Measurements from ENCODE around the gene PLEKHG5. TPM values are rescaled to one million over a fixed set of nuclear protein-coding genes. Genes with fewer than 3 reads are reported as not detected.
A peak's percentile ranks its signal among the peaks of the same experiment; 100 is the strongest.

Gene PLEKHG5
- polyA plus RNA-seq, 3 donors: 0.03 TPM; not detected in 2

DNA sequence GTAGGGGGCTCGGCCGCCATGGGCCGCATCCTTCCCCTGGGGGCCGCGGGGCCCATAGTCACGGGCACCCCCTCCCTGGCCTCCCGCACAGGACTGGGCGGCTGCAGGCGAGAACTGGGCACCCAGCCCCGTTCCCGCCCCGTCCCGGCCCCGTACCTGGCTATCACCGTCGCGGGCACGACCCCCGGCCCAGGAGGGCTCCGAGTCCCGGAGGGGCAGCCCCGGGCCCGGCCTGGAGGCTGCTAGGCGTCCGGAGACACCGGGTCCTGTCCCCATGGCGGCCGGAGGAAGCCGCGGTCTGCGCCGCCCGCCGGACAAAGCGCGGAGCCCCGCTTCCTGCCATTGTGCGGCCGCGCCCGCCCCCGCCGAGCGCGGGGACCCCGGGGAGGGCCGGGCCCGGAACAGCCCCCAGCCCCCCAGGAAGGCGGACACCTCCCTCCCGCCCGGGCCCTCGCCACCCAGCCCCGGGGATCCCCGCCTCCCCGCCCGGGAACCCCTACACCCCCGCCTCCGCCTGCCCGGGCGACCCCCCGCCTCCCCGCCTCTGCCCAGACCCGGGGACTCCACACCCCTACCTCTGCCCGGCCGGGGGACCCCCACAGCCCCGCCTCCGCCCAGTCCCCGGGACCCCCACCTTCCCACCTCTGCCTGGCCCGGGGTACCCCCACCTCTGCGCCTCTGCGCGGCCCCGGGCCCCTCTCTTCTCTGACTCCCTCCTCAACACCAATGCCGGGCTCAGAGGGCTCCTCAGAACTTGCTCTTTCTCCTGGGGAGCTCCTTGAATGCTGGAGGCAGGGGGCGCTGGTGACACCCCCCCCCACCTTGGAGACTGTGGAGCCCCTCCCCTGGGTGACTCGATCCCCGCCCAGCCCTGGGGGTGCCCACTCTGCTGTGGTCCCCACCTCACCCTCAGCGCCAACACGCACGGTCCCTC, 6.0 kb downstream of the PLEKHG5 start:
- Histone ChIP-seq H3K4me3 (replicated peaks in 1 of 3; ENCODE audit: low read depth in 2 of 3, low read length in 3 of 3) (no peak overlapping the region), H3K27me3 (ENCODE audit: control insufficient read depth in 2 of 2, insufficient read depth in 2 of 2, low read length in 2 of 2) (peaks cover 5 to 50% of the 10 kb centered on the region in 2 donors), H4K20me1 (ENCODE audit: insufficient read depth, low read length) (no peaks in the 10 kb centered on the region), H3K4me2 (replicated peaks; ENCODE audit: extremely low read depth, low read length, poor library complexity, severe bottlenecking) (no peak overlapping the region), H3K27ac (ENCODE audit: low read depth in 1 of 2, low read length in 2 of 2) (no peak overlapping the region), H3K79me2 (ENCODE audit: insufficient read depth, low read length) (no peaks in the 10 kb centered on the region), H3K36me3 (replicated peaks in 1 of 2; ENCODE audit: control insufficient read depth in 1 of 2, insufficient read depth in 2 of 2, low read length in 2 of 2) (no peaks in the 10 kb centered on the region), H3K9me3 (replicated peaks in 1 of 2; ENCODE audit: control insufficient read depth in 1 of 2, insufficient read depth in 1 of 2, low read length in 2 of 2) (no peaks in the 10 kb centered on the region), H2AFZ (ENCODE audit: insufficient read depth, low read depth, low read length, poor library complexity, severe bottlenecking) (no peak overlapping the region), H3K9ac (ENCODE audit: insufficient read depth, low read length, poor library complexity, severe bottlenecking) (no peak overlapping the region), H3K4me1 (ENCODE audit: control insufficient read depth in 1 of 2, insufficient read depth in 2 of 2, low read length in 2 of 2) (peaks cover 5 to 7% of the 10 kb centered on the region in 2 donors)
- Mint-ChIP-seq H3K27ac (no peak overlapping the region), H3K4me3 (peak overlapping the region in 1 of 2 donors; percentile 42), H3K9me3 (peaks cover 0 to 6% (median 0%) of the 10 kb centered on the region in 7 donors), H3K36me3 (no peaks in the 10 kb centered on the region), H3K4me1 (peaks cover 5% of the 10 kb centered on the region), H3K27me3 (ENCODE audit: low read depth in 3 of 3) (peaks cover 38 to 71% (median 54%) of the 10 kb centered on the region in 3 donors)
- WGBS (ENCODE audit: insufficient coverage): under 1% methylated on average over 63 of the region's 80 CpGs
- intact Hi-C loops (cut with micrococcal nuclease): loop anchor here (1.0 to 5.0 kb wide), 3 partner anchors 161 to 732 kb away; no protein-coding TSS in a partner anchor
- no peak for DNase-seq
- TF ChIP-seq, protein P1, sequence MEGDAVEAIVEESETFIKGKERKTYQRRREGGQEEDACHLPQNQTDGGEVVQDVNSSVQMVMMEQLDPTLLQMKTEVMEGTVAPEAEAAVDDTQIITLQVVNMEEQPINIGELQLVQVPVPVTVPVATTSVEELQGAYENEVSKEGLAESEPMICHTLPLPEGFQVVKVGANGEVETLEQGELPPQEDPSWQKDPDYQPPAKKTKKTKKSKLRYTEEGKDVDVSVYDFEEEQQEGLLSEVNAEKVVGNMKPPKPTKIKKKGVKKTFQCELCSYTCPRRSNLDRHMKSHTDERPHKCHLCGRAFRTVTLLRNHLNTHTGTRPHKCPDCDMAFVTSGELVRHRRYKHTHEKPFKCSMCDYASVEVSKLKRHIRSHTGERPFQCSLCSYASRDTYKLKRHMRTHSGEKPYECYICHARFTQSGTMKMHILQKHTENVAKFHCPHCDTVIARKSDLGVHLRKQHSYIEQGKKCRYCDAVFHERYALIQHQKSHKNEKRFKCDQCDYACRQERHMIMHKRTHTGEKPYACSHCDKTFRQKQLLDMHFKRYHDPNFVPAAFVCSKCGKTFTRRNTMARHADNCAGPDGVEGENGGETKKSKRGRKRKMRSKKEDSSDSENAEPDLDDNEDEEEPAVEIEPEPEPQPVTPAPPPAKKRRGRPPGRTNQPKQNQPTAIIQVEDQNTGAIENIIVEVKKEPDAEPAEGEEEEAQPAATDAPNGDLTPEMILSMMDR (IDR thresholded peaks at IDR 0.05): no peak

GRCh38 chr1:6484826-6485167, 6.7 kb downstream of the PLEKHG5 start:
- 3% methylated on average over 10 of the region's 13 CpGs for WGBS (ENCODE audit: insufficient coverage)
- H3K9ac ChIP-seq (ENCODE audit: insufficient read depth, low read length, poor library complexity, severe bottlenecking): no peak overlapping the region
- H3K36me3 ChIP-seq (replicated peaks in 1 of 2; ENCODE audit: control insufficient read depth in 1 of 2, insufficient read depth in 2 of 2, low read length in 2 of 2): no peaks in the 10 kb centered on the region
- peaks cover 0 to under 1% of the 10 kb centered on the region in 2 donors for H3K4me1 ChIP-seq (ENCODE audit: control insufficient read depth in 1 of 2, insufficient read depth in 2 of 2, low read length in 2 of 2)
- no peaks in the 10 kb centered on the region for H3K79me2 ChIP-seq (ENCODE audit: insufficient read depth, low read length)
- H2AFZ ChIP-seq (ENCODE audit: insufficient read depth, low read depth, low read length, poor library complexity, severe bottlenecking): no peak overlapping the region
- Mint-ChIP-seq H3K4me1 (peaks cover 2% of the 10 kb centered on the region), H3K9me3 (peaks cover 0 to 6% (median 0%) of the 10 kb centered on the region in 7 donors), H3K27me3 (ENCODE audit: low read depth in 3 of 3) (peaks cover 32 to 67% (median 47%) of the 10 kb centered on the region in 3 donors), H3K27ac (no peak overlapping the region), H3K36me3 (no peaks in the 10 kb centered on the region), H3K4me3 (peak overlapping the region in 1 of 2 donors; percentile 80)
- DNase-seq: no peak
- no peaks in the 10 kb centered on the region for H4K20me1 ChIP-seq (ENCODE audit: insufficient read depth, low read length)
- H3K27ac ChIP-seq (ENCODE audit: low read depth in 1 of 2, low read length in 2 of 2): no peak overlapping the region
- intact Hi-C loops (cut with micrococcal nuclease): loop anchor here in 1 of 2 donors (2.0 to 5.0 kb wide), 2 partner anchors 162 to 733 kb away; no protein-coding TSS in a partner anchor
- no peak overlapping the region for H3K4me3 ChIP-seq (replicated peaks in 1 of 3; ENCODE audit: low read depth in 2 of 3, low read length in 3 of 3)
- no peaks in the 10 kb centered on the region for H3K9me3 ChIP-seq (replicated peaks in 1 of 2; ENCODE audit: control insufficient read depth in 1 of 2, insufficient read depth in 1 of 2, low read length in 2 of 2)
- peaks cover 5 to 43% of the 10 kb centered on the region in 2 donors for H3K27me3 ChIP-seq (ENCODE audit: control insufficient read depth in 2 of 2, insufficient read depth in 2 of 2, low read length in 2 of 2)
- H3K4me2 ChIP-seq (replicated peaks; ENCODE audit: extremely low read depth, low read length, poor library complexity, severe bottlenecking): no peak overlapping the region
- TF ChIP-seq, protein P1 (IDR thresholded peaks at IDR 0.05): no peak

All from CD14-positive monocyte (primary cell).